Measurements from ENCODE around the gene MASP1.

MASP1 gene

GRCh38 chr3:187291512-187292132 is at the start of gene MASP1:
Gene MASP1, minus strand, starts transcription at chr3:187291737. Its CDS starts 105 bp downstream, at chr3:187291632.
- peak in 26 of 58 donors; percentile 4 to 61 (median 24) for DNase-seq

- DNase-seq: no peak
These were observed 49.0 kb upstream of the MASP1 start for GRCh38 chr3:187340578-187340977.

- no peak for DNase-seq
These were observed 44.8 kb upstream of the MASP1 start for GRCh38 chr3:187336322-187336721.

GRCh38 chr3:187334904-187335303 is 43.4 kb upstream of the MASP1 start:
- no peak for DNase-seq

- no peak for DNase-seq
These were observed 37.2 kb upstream of the MASP1 start for GRCh38 chr3:187328691-187329090.

- DNase-seq: no peak
These were observed 36.3 kb upstream of the MASP1 start for GRCh38 chr3:187327845-187328244.

GRCh38 chr3:187325632-187326031 is 34.1 kb upstream of the MASP1 start:
- no peak for DNase-seq

- no peak for DNase-seq
These were observed 31.6 kb upstream of the MASP1 start for GRCh38 chr3:187323091-187323490.

GRCh38 chr3:187322291-187322690 is 30.8 kb upstream of the MASP1 start:
- DNase-seq: no peak

- DNase-seq: no peak
These were observed 30.2 kb upstream of the MASP1 start for GRCh38 chr3:187321766-187322165.

GRCh38 chr3:187319699-187320302 is 28.3 kb upstream of the MASP1 start:
- DNase-seq: peak in 53 of 58 donors; percentile 5 to 78 (median 45)

- peak in 31 of 58 donors; percentile 1 to 45 (median 14) for DNase-seq
These were observed 27.5 kb upstream of the MASP1 start for GRCh38 chr3:187318819-187319616.

GRCh38 chr3:187315872-187316271 is 24.3 kb upstream of the MASP1 start:
- no peak for DNase-seq

GRCh38 chr3:187314176-187314575 is 22.6 kb upstream of the MASP1 start:
- DNase-seq: no peak

- DNase-seq: no peak
These were observed 19.5 kb upstream of the MASP1 start for GRCh38 chr3:187310954-187311470.

- DNase-seq: no peak
These were observed 18.7 kb upstream of the MASP1 start for GRCh38 chr3:187310226-187310625.

- no peak for DNase-seq
These were observed 14.3 kb upstream of the MASP1 start for GRCh38 chr3:187305881-187306280.

- no peak for DNase-seq
These were observed 8.1 kb upstream of the MASP1 start for GRCh38 chr3:187299611-187300010.

- no peak for DNase-seq
These were observed 5.4 kb upstream of the MASP1 start for GRCh38 chr3:187296911-187297310.

GRCh38 chr3:187296058-187296457 is 4.5 kb upstream of the MASP1 start:
- DNase-seq: no peak

GRCh38 chr3:187295316-187296034 is 3.9 kb upstream of the MASP1 start:
- DNase-seq: no peak

All from anterior cingulate cortex (tissue), 58 donors.